ENCODE measurements around the gene USO1.
A peak's percentile ranks its signal among the peaks of the same experiment; 100 is the strongest.

Gene USO1

GRCh38 chr4:75845992-75846391 lies 121.6 kb downstream of the USO1 start:
- DNase-seq: no peak

- peak; percentile 59 for DNase-seq
Measured at GRCh38 chr4:75848171-75848760, 123.9 kb downstream of the USO1 start.

- no peak for DNase-seq
Measured at GRCh38 chr4:75848891-75849290, 124.5 kb downstream of the USO1 start.

DNA sequence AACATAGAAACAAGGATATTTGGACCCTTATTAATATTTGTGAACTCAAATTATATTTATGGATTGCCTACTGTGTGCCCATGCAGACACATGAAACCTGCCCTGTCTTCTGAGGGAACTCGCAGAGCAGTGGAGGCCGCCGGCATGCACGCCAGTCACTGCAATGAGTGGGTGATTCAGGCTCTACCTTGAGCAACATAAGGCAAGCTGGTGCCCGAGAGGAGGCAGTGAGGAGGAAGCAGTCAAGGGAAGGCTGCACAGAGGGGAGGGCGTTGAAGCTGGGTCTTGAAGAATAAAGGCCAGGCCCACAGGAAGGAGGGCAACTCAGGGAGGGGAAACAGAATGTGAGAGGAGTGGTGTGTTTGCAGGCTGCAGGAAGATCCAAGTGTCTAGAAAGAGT lies 125.1 kb downstream of the USO1 start:
- no peak for DNase-seq

- DNase-seq: no peak
Measured at GRCh38 chr4:75858721-75859120, 134.3 kb downstream of the USO1 start.

DNA sequence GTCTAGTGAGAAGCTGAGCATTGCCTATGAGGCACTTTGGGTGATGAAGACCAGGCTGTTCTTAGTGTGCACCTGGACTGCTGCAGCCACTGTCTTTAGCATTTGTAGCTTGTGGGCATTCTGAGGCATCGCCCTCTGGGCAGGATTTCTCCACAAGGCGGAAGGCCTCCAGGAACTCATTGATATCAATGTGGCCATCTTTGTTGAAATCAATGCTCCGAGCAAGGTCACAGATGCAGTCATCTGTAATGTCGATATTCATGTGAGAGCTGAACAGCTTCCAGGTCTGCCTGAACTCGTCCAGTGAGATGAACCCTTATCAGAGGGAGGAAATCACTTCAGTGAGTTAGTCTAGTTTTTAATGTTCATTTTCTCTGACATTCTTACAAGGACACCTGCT lies 136.2 kb downstream of the USO1 start:
- no peak for DNase-seq
